Activated B cell treated with CpG ODN at 0.5 μM for 24 hours (primary cell): Measurements from ENCODE around the gene ERC1. TPM values are rescaled to one million over a fixed set of nuclear protein-coding genes. Genes with fewer than 3 reads are reported as not detected.

Experiments
- ATAC-seq: fragments of 200-7000 bp; cut with Tn5 transposase; one replicate; pipeline ENCODE4 v1.10.0; 2021; ENCODE audit warnings: low read depth, mild to moderate bottlenecking, moderate library complexity
- CTCF ChIA-PET: fragments of 350-600 bp; sonication (Branson Sonifier 250); formaldehyde crosslinking; loops from one replicate; lab custom pipeline; 2021; ENCODE audit warnings: antibody characterized with exemption; lab: Charles Lee
- POLR2A ChIA-PET: fragments of 350-600 bp; sonication (Branson Sonifier 250); formaldehyde crosslinking; loops from one replicate; lab custom pipeline; 2021; ENCODE audit warnings: antibody characterized with exemption; lab: Charles Lee
- DNase-seq: peaks from one replicate; pipeline ENCODE4 v3.0.0; 2022
- H3K27ac Mint-ChIP-seq: one replicate; pipeline ENCODE4 v1.8.0; 2020; ENCODE audit warnings: mixed read lengths
- H3K27me3 Mint-ChIP-seq: one replicate; pipeline ENCODE4 v1.8.0; 2021; ENCODE audit warnings: mixed read lengths
- H3K36me3 Mint-ChIP-seq: one replicate; pipeline ENCODE4 v1.8.0; 2021; ENCODE audit warnings: low read depth, mixed read lengths
- H3K4me1 Mint-ChIP-seq: one replicate; pipeline ENCODE4 v1.8.0; 2021; ENCODE audit warnings: mixed read lengths
- H3K4me3 Mint-ChIP-seq: one replicate; pipeline ENCODE4 v1.8.0; 2020; ENCODE audit warnings: mild to moderate bottlenecking, mixed read lengths
- H3K9me3 Mint-ChIP-seq: one replicate; pipeline ENCODE4 v1.8.0; 2020; ENCODE audit warnings: mixed read lengths
- CTCF ChIP-seq: fragments of 200-600 bp; IDR thresholded peaks from one replicate; pipeline ENCODE4 v1.8.0; 2022; ENCODE audit warnings: antibody characterized with exemption, mild to moderate bottlenecking
- intact Hi-C: fragments of 100-400 bp; cut with micrococcal nuclease; formaldehyde crosslinking; loops from one replicate; pipeline ENCODE4 v1.15.1; 2024
- total RNA-seq: library from RNA; stranded (reverse); gene quantifications from 2 replicates; pipeline ENCODE4 v1.2.3, GENCODE V29; 2022

ERC1 gene
- total RNA-seq, 1 donor from 2014 or later, result 57.0 TPM

- Mint-ChIP-seq H3K27ac (no peak overlapping the region), H3K4me3 (no peak overlapping the region), H3K4me1 (peaks cover 3% of the 10 kb centered on the region), H3K36me3 (no peaks in the 10 kb centered on the region), H3K27me3 (peaks cover 19% of the 10 kb centered on the region), H3K9me3 (no peaks in the 10 kb centered on the region)
- DNase-seq, result no peak
- intact Hi-C loops, result no loop called here
- CTCF ChIA-PET, result no interaction called here
- TF ChIP-seq CTCF, result no peak
- POLR2A ChIA-PET, result no interaction called here
- no peak for ATAC-seq
These were observed 518.5 kb downstream of the ERC1 start for GRCh38 chr12:1509413-1510052.

- H3K27ac Mint-ChIP-seq, result no peak overlapping the region
- POLR2A ChIA-PET, result no interaction called here
- no peak for TF ChIP-seq CTCF
- DNase-seq (no peak), ATAC-seq (no peak)
- H3K27me3 Mint-ChIP-seq, result peaks cover 12% of the 10 kb centered on the region
- CTCF ChIA-PET, result no interaction called here
- H3K4me1 Mint-ChIP-seq, result no peaks in the 10 kb centered on the region
- H3K36me3 Mint-ChIP-seq, result no peaks in the 10 kb centered on the region
- no peaks in the 10 kb centered on the region for H3K9me3 Mint-ChIP-seq
- H3K4me3 Mint-ChIP-seq, result no peak overlapping the region
- intact Hi-C loops, result no loop called here
These were observed 519.2 kb downstream of the ERC1 start for GRCh38 chr12:1510056-1510812.

GRCh38 chr12:1515010-1515409, 524.0 kb downstream of the ERC1 start:
- H3K9me3 Mint-ChIP-seq, result peaks cover 3% of the 10 kb centered on the region
- no peaks in the 10 kb centered on the region for H3K4me1 Mint-ChIP-seq
- no peak overlapping the region for H3K4me3 Mint-ChIP-seq
- H3K36me3 Mint-ChIP-seq, result no peaks in the 10 kb centered on the region
- intact Hi-C loops, result no loop called here
- ChIA-PET POLR2A (no interaction called here), CTCF (no interaction called here)
- ATAC-seq, result no peak
- no peak for DNase-seq
- peaks cover 22% of the 10 kb centered on the region for H3K27me3 Mint-ChIP-seq
- TF ChIP-seq CTCF, result no peak
- no peak overlapping the region for H3K27ac Mint-ChIP-seq

- no peak for ATAC-seq
- POLR2A ChIA-PET, result no interaction called here
- H3K4me3 Mint-ChIP-seq, result no peak overlapping the region
- peaks cover 3% of the 10 kb centered on the region for H3K9me3 Mint-ChIP-seq
- H3K36me3 Mint-ChIP-seq, result no peaks in the 10 kb centered on the region
- no peaks in the 10 kb centered on the region for H3K4me1 Mint-ChIP-seq
- CTCF ChIA-PET, result no interaction called here
- H3K27me3 Mint-ChIP-seq, result peaks cover 23% of the 10 kb centered on the region
- H3K27ac Mint-ChIP-seq, result no peak overlapping the region
- intact Hi-C loops, result no loop called here
- DNase-seq, result no peak
- TF ChIP-seq CTCF, result no peak
These were observed 524.4 kb downstream of the ERC1 start for GRCh38 chr12:1515428-1515827.

GRCh38 chr12:1517007-1517406, 526.0 kb downstream of the ERC1 start:
- Mint-ChIP-seq H3K27ac (no peak overlapping the region), H3K9me3 (peaks cover 3% of the 10 kb centered on the region), H3K4me1 (no peaks in the 10 kb centered on the region), H3K27me3 (peaks cover 19% of the 10 kb centered on the region), H3K4me3 (no peak overlapping the region), H3K36me3 (no peaks in the 10 kb centered on the region)
- ChIA-PET CTCF (interaction anchor here (1.0 to 1.1 kb wide), 2 partner anchors 66 to 88 kb away, joined by 3 to 6 read pairs; no protein-coding TSS in a partner anchor), POLR2A (no interaction called here)
- TF ChIP-seq CTCF, result no peak
- intact Hi-C loops, result loop anchor here (2.0 kb wide), 1 partner anchor 66 kb away; no protein-coding TSS in a partner anchor
- ATAC-seq (no peak), DNase-seq (no peak)
